ELF-1 (cell line): ENCODE measurements around the gene VPS13C.

Source experiments
- DNase-seq: peaks from one replicate; pipeline ENCODE4 v3.0.0-alpha.2; 2016; ENCODE audit warnings: low read depth, low spot score

VPS13C gene, protein sequence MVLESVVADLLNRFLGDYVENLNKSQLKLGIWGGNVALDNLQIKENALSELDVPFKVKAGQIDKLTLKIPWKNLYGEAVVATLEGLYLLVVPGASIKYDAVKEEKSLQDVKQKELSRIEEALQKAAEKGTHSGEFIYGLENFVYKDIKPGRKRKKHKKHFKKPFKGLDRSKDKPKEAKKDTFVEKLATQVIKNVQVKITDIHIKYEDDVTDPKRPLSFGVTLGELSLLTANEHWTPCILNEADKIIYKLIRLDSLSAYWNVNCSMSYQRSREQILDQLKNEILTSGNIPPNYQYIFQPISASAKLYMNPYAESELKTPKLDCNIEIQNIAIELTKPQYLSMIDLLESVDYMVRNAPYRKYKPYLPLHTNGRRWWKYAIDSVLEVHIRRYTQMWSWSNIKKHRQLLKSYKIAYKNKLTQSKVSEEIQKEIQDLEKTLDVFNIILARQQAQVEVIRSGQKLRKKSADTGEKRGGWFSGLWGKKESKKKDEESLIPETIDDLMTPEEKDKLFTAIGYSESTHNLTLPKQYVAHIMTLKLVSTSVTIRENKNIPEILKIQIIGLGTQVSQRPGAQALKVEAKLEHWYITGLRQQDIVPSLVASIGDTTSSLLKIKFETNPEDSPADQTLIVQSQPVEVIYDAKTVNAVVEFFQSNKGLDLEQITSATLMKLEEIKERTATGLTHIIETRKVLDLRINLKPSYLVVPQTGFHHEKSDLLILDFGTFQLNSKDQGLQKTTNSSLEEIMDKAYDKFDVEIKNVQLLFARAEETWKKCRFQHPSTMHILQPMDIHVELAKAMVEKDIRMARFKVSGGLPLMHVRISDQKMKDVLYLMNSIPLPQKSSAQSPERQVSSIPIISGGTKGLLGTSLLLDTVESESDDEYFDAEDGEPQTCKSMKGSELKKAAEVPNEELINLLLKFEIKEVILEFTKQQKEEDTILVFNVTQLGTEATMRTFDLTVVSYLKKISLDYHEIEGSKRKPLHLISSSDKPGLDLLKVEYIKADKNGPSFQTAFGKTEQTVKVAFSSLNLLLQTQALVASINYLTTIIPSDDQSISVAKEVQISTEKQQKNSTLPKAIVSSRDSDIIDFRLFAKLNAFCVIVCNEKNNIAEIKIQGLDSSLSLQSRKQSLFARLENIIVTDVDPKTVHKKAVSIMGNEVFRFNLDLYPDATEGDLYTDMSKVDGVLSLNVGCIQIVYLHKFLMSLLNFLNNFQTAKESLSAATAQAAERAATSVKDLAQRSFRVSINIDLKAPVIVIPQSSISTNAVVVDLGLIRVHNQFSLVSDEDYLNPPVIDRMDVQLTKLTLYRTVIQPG (N-terminal part only)

DNA sequence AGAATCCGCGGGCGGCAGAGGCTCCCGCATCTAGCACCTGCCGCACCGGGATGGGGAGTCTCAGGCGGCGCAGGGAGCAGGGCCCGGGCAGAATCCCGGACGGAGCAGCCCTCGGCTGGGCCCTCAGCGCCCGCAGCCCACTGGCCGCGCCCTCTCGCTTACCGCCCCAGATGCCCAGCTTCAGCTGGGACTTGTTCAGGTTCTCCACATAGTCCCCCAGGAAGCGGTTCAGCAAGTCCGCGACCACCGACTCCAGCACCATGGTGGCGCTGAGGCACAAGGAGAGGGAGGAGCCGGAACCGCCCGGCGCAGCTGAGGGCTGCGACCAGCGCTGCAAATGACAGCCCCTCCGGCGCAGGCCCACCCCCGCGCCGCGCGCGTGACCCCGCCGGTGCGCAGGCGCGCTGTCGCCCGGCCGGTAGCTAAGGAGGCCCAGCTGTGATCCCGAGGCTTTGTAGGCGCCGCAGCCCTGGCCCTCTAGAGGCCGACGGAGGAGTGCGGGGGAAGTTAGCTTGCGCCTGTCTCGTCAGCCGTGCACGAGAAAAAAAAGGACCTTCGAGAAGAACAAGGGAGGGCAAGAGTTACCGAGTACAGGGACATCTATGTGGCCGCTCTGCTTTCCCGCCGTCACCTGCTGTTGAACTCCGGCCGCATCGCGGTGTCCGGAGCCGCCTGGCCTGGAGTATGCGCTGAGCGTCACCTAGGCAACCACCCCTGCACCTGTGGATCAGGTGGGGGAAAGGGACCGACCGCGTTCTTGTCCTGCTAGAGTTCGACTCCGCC is at the start of gene VPS13C:
Gene VPS13C, minus strand, starts transcription at position 335 of the 783 bp plus-strand sequence. Its CDS starts 73 bp downstream, at position 262.
- peak; percentile 98 for DNase-seq

DNA sequence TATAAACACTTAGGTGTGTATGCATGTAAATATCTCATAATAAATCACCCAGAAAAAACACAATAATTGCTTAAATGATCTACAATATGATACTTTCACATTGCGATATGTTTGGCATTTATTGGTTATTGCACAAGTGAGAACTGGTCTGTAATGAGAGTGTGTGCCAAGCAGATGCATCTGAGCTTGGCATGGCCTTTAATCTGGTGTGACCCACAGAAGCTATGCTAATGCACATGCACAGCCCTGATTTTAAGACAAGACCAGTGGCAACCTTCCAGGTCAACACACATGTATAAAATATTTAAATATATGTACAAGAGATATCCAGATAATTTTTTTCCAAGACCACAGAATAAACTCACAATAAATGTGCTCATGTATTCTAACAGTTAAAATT is 49.2 kb upstream of the VPS13C start:
- DNase-seq = no peak

DNA sequence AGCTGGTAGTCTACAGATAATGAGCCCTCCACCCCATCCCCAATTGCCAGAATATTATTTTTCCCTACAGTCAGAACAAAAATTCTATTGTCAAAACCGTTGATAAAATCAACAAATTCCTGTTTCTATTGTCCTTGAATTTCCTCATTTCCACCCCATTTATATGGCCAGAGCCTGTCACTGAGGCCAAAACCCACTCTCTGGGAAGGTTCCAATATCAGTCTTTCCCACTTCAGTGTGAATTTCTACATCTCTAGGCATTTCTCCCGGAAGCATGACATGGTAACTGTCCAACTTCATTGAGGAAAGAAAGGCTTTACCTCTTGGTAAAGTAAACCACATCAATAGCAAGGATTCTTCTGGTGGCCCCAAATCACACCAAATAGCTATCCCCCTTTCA is 48.2 kb upstream of the VPS13C start:
- no peak for DNase-seq

DNA sequence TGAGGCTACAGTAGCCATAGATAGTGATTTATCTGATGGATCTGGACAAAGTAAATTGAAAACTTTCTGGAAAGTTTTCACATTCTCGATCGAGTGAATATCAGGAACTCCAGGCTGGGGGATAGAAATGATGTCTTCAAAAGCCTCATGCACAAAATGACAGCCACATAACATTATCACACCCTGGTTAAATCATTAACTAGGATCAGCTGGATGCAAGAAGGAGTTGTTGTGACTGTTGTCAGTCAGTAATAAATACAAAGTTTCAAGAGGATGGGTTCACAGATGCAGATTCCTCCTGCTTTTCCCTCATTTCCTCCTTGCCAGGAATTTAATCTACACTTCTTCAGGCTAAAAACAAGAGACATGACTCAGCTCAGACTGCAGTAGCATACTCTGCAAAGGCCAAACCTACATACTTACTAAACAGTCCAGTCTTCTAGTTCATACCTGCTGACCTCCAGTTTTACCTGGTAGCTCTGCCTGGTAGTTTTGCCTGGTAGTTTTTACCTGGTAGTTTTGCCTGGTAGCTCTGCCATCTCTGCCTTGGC is 47.4 kb upstream of the VPS13C start:
- no peak for DNase-seq

DNA sequence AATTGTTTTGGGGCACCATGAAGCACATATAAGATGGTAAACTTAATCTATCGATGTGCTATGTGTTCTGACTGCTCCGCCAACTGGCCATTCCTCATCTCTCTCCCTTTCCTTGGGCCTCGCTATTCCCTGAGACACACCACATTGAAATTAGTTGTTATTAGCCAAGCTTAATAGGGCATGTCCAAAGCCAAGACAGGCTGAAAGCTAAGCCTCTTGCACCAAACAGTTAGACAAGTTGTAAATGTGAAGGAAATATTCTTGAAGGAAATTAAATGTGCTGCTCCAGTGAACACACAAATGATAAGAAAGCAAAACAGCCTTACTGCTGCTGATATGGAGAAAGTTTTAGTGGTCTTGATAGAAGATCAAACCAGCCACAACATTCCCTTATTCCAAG is 45.8 kb upstream of the VPS13C start:
- no peak for DNase-seq

DNA sequence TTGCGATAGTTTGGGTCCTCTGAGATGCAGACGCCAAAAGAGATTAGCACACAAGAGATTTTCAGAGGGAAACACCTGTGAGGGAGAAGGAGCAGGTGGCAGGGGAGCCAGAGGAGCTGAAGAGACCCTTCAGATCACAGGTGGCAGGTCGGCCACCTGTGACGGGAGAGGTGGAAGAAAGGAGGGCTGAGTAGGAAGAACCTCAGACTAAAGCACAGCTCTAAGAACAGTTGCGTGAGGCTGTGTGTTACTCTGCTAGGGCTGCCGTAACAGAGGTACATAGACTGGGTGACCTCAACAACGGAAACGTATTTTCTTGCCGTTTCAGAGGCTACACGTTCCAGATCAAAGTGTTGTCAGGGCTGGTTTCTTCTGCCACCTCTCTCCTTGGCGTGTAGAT is 45.0 kb upstream of the VPS13C start:
- DNase-seq = no peak

DNA sequence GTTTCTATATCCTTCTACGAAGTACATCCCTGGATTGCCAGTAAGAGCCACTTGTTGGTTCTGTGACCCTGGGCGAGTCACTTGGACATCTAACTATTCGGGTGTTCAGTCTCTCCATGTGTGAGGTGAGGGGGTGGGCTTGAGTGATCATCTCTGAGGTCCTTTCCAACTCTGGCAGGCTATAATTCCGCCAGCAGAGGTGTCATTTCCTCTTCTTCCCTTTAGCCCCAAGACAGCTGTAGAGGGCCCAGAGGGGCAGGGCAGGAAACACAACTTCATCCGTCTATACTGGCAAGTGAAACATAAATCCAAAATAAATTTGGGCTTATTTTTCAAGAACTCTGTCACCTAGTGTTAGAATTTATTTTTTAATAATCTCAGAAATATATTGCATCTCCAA is 44.6 kb upstream of the VPS13C start:
- no peak for DNase-seq

DNA sequence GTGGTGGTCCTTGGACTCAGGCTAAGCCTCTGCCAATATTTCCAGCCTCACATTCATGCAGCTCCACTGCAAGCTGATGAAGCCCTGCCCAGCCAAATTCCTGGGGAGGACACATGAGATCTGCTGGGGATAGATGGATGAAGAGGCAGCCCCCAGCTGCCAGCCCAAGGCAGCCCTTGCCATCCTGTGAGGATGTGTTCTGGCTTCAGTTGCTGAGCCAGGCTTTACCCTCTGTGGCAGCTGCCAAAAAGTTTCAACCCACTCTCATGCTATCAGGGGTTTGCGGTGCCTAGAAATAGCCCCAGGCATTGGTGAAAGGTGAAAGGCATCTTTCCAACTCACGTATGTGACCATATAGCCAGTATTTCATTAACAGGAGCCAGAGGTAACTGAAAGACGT is 44.2 kb upstream of the VPS13C start:
- DNase-seq = no peak

DNA sequence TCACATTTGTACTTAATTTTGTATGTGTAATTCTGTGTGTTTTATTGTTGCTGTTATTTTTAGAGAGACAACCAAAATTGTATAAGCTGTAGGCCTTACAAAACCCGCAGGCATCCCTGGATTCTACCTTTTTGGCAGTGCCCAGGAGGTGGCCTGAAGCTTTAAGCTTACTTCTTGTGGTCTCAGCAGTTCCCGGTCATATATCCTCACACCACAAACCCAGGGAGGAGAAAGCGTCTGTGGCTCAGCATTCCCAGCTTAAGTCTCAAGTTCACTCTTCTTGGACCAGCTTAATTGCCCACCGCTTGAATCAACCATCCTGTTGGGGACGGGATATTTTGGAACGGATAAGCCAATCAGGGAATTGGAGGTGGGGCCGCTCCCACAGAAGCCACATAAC is 43.2 kb upstream of the VPS13C start:
- no peak for DNase-seq

DNA sequence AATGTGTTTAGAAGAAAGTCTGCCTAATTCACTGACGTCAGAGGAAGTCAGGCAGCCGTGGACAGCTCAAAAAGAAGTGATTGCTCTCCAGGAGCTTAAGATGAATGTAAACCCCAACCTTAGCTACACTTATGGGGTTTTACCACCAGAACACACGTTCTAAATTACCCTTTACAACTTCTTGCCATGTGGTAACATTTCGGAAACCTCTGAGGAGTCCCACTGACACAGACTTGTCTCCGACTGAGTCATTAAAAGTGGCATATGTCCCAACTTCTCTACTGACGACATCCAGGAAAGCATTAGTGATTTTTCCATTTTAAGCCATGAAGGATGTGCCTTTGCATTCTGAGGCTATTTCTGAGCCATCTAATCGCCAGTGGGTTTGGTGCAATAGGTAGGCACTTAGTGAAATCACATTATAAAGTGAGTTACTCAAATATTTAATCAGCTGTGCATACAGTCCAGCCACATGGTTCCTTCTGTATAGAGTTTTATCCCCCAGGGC is 38.9 kb upstream of the VPS13C start:
- DNase-seq = no peak

DNA sequence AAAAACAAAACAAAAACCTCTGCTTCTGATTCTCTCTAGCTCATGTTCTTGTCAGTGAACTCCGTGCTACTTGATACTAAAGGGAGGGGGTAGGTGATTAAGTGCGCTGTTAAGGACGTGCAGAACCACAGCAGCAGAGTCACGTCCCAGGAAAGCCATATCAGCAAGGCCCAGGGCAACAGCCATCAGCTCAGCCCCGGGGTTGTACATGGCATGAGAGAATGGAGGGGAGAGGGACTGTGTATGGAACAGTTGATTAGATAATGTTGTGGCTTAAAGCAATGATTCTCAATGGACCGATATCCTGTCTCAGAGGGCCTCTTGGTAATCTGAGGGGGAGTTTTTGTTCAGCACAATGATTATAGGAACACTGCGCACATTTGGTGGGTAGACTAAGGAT is 34.1 kb upstream of the VPS13C start:
- DNase-seq = no peak

DNA sequence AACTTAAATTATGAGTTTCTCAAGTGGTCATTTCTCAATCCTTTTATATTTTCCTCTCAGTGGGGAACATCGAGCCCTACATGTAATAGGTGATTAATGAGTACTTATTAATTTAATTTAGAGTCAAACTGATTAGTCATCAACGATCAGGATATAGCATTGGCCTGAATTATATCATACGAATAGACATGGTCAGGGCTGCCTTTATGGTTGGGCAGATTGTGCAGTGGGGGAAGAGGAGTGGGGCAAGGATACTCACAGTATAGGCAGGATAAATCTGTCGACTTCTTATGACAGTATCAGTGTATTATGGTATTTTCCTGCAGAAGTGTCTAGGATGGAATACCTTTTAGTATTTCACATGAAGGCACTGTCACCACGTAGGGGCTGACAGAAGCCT is 33.6 kb upstream of the VPS13C start:
- DNase-seq = no peak

DNA sequence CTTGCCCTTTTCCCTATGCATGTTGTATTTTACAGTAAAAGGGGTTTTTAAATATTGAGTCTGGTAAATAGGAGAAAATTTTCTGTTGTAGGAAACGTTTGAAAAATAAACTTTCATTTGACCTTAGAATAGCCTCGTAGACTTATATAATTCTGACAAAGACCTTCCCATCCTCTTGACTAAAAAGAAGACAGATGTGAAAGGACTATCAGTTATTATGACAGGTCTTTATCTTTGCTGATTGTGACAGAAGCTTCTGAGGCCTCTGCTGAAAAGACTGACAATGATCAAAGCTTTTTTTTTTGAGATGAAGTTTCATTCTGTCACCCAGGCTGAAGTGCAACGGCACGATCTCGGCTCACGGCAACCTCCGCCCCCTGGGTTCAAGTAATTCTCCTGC is 30.7 kb upstream of the VPS13C start:
- no peak for DNase-seq

DNA sequence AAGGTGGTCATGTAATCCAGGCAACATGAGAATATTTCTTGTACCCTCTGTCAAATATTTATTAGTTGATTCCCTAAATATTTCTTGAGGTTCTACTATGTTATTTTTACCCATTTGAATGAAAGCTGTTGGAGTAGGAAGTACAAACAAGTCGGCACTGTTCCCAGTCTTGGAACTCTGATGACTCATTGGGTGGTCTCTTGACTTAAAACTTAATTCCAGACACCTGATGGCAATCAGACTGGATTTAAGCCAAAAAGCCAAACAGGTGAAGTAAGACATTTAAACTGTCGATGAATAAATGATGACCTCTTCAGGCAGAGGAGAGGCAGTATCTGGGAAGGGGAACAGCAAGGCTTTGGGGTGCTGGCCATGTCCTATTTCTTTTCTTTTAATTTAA is 29.4 kb upstream of the VPS13C start:
- no peak for DNase-seq

DNA sequence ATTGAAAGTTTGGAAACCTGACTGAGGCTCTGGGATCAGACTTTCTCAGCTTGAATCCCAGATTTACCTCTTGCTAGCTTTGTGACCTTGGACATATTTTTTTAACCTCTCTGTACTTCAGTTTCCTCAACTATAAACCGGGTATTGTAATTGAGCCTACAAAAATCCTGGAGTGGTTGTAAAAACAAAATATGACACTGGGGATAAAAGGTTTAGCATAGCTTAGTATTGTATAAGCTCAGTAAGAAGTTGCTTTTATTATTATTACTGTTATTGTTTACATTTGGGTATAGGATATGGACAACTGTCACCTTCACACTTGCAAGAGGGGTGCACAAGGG is 28.1 kb upstream of the VPS13C start:
- DNase-seq = no peak

DNA sequence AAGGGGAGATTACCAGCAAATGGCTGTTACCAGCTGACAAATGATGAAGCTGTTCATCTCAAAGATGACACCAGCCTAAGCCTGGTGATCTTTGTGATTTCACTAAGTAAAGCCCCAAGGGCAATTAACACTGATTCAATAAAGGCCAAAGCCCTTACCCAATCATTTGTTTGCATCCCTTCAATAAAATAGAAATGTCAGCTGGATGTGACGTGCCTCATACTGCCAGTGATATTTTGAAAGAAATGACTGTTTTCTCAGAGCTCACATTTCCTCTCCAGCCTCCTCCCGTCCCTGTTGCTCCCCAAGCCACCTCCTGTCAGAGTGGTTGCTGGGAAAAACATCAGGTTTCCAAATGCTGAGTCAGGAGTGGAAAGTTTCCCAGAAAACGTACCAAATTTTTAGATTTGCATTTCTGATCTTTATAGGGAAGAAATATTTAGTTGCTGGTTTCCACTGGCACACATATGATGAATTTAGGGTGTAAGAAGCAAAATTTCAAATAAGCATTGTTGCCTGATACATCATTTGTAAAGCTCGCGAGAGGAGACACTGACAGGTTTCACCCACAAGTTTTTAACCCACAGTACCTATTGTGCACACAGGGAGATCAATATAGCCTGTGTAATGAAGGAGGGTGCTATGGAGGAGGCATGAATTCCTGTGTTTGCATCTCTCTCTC is 27.6 kb upstream of the VPS13C start:
- no peak for DNase-seq

DNA sequence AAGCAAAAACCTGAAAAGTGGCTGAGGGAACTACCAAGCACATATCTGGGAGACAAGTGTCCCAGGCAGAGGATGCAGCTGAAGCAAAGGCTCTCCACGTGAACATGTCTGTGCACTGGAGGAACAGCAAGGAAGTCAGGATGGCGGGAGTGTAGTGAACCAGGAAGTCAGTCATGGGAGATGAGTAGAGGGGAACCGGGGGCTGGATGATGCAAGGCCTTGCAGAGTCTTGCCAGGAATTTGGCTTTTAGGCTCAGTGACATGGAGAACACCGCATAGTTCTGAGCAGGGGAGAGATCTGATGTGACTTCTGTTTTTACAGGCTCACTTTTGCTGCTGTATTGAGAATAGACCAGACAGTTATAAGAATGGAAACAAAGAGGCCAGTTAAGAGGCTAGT is 25.5 kb upstream of the VPS13C start:
- DNase-seq = no peak

DNA sequence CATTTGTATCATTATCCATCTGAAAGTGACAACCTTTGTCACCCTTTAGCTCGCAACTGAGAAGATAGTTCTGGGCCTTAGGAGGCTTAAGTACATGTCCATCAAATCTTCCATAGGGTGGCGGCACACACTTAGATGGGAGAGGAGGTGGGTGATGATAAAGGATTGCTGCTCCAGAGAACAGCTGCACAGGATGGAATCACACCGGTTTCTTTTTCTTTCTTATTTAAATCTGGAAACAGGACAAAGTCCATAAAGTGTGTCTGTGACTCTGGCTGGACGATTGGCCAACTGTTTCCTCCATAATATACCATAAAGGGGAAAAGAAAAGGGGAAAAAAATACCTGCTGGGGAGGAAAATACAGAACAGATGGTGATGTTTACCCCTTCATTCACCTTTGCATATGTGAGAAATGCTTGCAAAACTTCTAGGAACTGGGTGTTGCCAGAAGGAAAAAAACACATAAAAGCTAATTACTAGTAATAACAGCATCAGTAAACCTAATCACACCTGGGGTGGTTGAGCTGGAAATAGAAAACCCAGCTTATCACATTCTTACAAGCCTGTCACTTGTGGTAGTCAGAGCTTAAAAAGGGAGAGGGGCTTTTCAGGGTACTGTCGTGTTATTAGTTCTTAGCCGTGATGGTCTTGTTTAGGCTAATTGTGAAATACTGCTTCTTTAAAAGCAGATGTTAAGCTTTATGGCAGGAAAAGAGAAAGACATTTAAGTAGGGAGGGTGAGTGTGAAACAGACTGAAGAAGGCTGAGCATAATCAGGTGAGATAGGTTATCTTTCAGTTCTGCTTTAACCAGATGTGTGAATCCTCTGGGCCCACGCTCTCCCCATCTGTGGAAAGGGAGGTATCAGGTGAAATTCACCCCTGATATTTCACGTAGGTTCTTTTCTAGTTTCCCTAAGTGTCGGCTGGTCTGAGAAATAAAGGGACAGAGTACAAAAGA is 23.2 kb upstream of the VPS13C start:
- no peak for DNase-seq

DNA sequence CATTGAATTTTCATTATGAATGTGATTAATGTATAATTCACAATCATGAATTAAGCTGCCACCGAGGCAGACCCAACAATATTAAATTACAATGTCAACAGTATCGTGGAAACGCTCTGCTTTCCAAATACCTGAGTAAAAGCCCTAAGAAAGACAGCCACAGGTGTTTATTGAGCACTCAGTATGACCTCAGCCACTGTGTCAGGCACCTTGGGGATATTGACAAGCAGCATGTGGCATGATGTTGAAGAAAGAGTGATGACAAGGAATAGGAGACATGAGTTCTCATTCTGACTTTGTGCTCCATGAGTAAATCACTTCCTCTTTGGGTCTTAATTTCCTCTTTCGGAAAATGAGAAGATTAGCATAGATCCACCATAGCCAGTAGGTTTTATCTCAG is 19.3 kb upstream of the VPS13C start:
- no peak for DNase-seq
